Fibroblast of peridontal ligament (primary cell): ENCODE measurements around the gene STH.

Source experiments
- DNase-seq: peaks from one replicate; pipeline ENCODE4 v3.0.0-alpha.2; 2010; ENCODE audit errors: extremely low read depth

Gene STH

DNA sequence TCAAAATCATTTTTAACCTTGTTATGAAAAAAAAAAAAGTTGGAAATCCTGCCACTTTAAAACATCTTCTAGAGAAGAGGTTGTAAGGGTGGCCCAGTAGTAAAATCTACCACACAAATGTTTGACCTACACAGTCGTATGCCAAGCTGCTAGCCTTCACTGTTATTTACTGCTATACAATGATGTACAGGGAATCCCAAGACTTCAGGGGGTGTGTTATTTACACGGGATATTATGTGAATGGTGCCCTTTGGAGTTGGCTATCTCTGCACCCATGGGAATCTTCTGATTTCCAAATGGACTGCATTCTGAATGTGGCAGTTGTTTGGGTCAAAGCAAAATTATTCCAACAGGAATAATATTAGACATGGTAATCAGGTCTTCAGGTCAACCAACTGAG is 45.9 kb downstream of the STH start:
- no peak for DNase-seq

DNA sequence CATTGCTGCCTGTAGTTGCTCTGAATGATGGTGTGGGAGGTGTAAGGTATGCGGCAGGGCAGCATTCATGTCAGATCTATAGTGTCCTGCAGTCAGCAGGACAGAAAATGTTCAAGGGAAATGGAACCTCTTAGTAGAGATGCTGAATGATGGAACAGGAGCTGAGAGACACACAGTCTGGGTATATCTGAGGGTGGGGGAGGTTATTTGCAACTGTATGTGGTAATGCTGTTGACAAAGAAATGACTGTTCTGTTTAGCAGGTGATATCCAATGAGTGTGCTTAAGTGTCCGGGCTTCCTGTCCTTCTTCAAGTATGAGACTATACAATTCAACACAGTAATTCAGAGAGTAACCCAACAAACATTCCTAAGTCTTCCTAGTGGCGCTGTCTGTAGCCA is 46.6 kb downstream of the STH start:
- no peak for DNase-seq

DNA sequence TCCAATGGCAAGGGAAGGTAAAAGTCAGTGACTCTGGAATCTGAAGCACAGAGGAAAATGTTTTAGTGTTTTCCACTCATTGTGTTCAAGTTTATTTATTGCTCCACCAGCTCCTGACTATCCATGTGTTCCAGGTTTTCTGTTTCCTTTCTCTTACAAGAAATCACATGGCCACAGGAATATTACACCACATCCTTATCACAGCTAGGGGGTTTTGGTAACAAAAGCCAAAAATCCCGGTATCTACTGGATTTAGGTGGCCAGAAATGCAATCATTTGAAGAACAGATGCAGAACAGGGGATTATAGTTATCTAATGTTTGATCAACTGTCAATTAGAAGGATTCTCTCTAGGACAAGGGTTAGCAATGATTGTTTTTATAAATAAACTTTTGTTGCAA is 47.9 kb downstream of the STH start:
- peak; percentile 41 for DNase-seq

DNA sequence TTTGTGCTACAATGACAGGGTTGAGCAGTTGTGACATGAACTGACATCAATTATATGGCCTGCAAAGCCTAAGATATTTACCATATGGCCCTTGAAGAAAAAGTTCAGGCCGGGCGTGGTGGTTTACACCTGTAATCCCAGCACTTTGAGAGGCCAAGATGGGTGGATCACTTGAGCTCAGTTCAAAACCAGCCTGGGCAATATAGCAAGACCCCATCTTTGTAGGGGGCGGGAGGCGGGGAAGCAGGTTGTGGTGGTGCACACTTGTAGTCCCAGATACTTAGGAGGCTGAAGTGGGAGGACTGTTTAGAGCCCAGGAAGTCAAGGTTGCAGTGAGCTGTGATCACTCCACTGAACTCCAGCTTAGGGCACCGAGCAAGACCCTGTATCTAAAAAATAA is 48.3 kb downstream of the STH start:
- no peak for DNase-seq

DNA sequence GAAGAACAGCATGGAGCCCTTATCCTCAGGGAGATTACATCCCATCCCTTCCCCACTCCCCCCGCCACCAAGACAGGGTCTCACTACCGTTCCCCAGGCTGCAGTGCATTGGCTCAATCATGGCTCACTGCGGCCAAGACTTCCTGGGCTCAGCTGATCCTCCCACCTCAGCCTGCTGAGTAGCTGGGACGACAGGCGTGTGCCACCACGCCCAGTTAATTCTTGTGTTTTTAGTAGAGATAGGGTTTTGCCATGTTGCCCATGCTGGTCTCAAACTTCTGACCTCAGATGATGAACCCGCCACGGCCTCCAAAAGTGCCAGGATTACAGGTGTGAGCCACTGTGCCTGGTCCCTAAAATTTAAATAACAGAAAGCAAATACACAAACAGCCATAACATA is 48.8 kb downstream of the STH start:
- DNase-seq: no peak
